Endothelial cell of umbilical vein (primary cell): ENCODE data around the gene AHRR.

ENCODE experiments used
- FOS ChIP-seq: IDR thresholded peaks from 2 replicates; pipeline ENCODE4 v1.6.1; 2011; ENCODE audit warnings: mild to moderate bottlenecking, low read length, moderate library complexity, borderline replicate concordance; ENCODE audit not compliant: insufficient read depth
- TF ChIP-seq, protein P1 (sequence below), 2 donors: IDR thresholded peaks; 1 replicate in 1 of 2; 2 replicates in 1 of 2; pipeline ENCODE4 v1.5.1; 2011; ENCODE audit warnings: low read length in 2 of 2, mild to moderate bottlenecking in 2 of 2, moderate library complexity in 2 of 2, control low read depth in 1 of 2, inconsistent platforms in 1 of 2, low read depth in 1 of 2; ENCODE audit not compliant: insufficient read depth in 1 of 2; ENCODE audit errors: extremely low read depth in 1 of 2

DNA sequence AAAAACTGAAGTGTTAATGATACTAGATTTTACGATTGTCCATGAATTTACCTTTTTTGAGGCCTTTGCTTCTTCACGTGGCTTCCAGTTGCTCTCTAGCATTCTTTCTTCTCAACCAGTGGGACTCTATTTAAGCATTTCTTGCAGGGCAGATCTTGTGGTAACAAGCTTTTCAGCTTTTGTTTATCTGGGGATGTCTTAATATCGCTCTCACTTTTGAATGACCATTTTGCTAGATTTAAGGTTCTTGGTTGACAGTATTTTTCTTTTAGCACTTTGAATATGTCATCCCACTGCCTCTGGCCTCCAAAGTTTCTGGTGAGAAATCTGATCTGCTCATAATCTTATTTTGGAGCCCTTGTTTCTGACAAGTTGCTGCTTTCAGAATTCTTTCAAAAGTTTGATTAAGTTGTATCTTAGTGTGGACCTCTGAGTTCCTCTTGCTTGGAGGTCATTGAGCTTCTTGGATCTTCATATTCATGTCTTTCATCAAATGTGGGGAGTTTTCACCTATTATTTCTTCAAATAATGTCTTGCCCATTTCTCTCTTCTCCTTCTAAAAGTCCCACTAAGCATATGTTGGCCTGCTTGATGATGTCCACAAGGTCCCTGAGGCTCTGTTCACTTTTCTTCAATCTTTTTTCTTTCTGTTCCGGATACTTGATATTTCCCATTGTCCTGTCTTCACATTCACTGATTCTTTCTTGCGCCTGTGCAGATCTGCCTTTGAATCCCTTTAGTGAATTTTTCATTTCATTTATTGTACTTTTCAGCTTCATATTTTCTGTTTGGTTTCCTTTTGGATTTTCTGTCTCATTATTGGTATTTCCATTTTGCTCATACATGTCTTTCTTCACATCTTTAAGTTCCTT, 130.3 kb downstream of the AHRR start:
- TF ChIP-seq FOS = no peak
- TF ChIP-seq, protein P1, sequence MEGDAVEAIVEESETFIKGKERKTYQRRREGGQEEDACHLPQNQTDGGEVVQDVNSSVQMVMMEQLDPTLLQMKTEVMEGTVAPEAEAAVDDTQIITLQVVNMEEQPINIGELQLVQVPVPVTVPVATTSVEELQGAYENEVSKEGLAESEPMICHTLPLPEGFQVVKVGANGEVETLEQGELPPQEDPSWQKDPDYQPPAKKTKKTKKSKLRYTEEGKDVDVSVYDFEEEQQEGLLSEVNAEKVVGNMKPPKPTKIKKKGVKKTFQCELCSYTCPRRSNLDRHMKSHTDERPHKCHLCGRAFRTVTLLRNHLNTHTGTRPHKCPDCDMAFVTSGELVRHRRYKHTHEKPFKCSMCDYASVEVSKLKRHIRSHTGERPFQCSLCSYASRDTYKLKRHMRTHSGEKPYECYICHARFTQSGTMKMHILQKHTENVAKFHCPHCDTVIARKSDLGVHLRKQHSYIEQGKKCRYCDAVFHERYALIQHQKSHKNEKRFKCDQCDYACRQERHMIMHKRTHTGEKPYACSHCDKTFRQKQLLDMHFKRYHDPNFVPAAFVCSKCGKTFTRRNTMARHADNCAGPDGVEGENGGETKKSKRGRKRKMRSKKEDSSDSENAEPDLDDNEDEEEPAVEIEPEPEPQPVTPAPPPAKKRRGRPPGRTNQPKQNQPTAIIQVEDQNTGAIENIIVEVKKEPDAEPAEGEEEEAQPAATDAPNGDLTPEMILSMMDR (IDR thresholded peaks at IDR 0.05; ENCODE audit: extremely low read depth in 1 of 2, insufficient read depth in 1 of 2, low read depth in 1 of 2, low read length in 2 of 2) = no peak
